ENCODE measurements around the gene ST6GALNAC4.
A peak's percentile ranks its signal among the peaks of the same experiment; 100 is the strongest.

The ST6GALNAC4 gene

GRCh38 chr9:127904561-127905003 lies 12.3 kb downstream of the ST6GALNAC4 start:
- no peak for DNase-seq (ENCODE audit: extremely low spot score)
- TF ChIP-seq CTCF (IDR thresholded peaks at IDR 0.05; ENCODE audit: control extremely low read depth, extremely low read depth, low read depth, missing control alignments) = no peak
- ChIA-PET CTCF (interaction anchor here (1.0 to 1.6 kb wide), 4 partner anchors 14 to 170 kb away, joined by 3 to 5 read pairs (median 4); partner anchors contain the start of genes CDK9 and TOR2A), POLR2A (interaction anchor here (0.6 to 0.7 kb wide), 2 partner anchors 13 to 102 kb away, joined by 3 to 5 read pairs; partner anchors contain the start of genes FPGS and ST6GALNAC4)

DNA sequence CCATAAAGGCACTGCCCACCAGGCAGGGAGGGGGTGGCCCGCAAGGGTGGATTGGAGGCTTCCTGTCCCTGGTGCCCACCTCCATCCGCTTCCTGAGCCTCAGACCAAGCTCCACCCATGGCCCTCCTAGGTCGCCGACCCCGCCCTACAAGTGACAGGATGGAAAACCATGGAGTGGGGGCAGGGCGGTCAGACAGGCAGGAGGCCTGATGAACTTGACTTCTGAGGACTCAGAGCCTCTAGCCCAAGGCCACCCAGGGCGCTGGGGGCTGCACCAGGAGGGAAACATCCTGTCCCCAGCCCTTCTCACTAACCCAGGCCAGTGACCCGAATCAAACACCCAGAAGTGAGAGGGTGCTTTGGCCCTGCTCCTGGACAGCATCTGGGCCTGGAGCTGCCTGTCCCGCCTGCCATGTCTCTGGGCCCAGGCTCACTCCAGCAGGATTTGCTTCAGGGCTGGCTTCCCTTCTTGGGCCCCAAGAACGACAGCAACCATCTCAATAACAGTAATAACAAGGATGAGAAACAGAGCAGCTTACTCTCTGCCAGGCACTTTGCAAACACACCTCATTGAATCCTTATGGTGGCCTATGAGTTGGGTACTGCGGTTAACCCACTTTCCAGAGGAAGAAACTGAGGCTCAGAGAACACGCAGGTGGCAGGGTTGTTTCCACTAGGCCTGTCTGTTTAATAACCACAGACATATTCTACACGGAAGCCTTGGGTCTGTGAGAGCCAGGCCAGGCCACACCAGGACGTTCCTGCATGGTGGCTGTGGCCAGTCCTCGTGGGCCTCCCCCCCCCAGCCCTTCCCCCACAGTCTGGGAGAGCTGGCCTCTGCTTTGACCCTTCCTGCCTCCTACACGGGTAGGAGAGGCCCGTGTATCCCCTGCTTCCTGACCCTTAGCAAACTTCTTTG lies 13.0 kb downstream of the ST6GALNAC4 start:
- ChIA-PET POLR2A (interaction anchor here (0.6 to 0.7 kb wide), 3 partner anchors 12 to 101 kb away, joined by 3 to 5 read pairs (median 4); partner anchors contain the start of genes FPGS and ST6GALNAC4), CTCF (interaction anchor here (1.0 to 1.6 kb wide), 3 partner anchors 15 to 169 kb away, joined by 3 to 5 read pairs (median 3); partner anchors contain the start of genes CDK9 and TOR2A)
- TF ChIP-seq CTCF (IDR thresholded peaks at IDR 0.05; ENCODE audit: control extremely low read depth, extremely low read depth, low read depth, missing control alignments) = no peak
- DNase-seq (ENCODE audit: extremely low spot score) = peak; percentile 69

DNA sequence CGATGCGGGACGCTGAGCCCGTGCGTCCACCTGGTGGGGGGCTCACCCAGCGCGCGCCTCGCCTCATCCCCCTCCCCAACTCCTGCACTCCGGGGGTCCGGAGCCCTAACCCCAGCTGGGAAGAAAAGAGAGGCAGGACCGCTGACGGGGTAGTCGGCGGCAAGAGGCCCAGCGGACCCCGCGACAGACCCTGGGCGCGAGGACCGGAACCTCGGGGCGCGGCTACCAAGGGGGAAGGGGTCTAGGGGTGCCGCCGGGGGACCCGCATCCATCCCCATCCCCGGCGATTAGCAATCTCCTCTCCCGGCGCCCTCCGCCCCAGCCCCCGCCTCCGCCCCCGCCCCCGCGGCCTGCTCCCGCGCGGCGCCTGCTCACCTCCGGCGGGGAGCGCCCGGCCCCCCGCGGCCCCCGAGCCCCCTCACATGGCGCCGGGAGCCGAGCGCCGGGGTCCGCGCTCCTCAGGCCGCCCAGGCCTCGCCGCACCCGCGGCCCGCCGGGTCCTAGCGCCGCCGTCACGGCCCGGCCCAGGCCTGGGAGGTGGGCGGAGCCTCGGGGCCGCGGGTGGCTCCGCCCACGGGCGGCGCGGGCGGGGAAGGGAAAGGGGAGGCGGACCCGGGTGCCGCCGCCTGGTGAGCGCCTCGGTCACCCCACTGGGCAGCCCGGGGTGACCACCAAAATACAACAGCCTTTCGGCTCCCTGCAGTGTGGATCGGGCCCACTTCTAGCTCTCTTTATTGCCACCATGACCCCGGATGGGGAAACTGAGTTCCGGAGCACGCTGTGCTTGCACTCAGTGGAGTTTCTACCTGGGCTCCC lies 17.5 kb downstream of the ST6GALNAC4 start, which contains the start of gene ST6GALNAC6:
TSS of gene ST6GALNAC6 (minus strand) at position 476 of the 816 bp plus-strand sequence. CDS start 1,622 bp downstream, outside the sequence.
- no peak for TF ChIP-seq CTCF (IDR thresholded peaks at IDR 0.05; ENCODE audit: control extremely low read depth, extremely low read depth, low read depth, missing control alignments)
- ChIA-PET CTCF (interaction anchor here (0.6 to 2.6 kb wide), 6 partner anchors 10 to 165 kb away, joined by 3 to 14 read pairs (median 6); partner anchors contain the start of genes ST6GALNAC4 and TOR2A), POLR2A (interaction anchor here (0.5 kb wide), 1 partner anchor 739 kb away, joined by 3 read pairs; no protein-coding TSS in a partner anchor)
- DNase-seq (ENCODE audit: extremely low spot score) = peak; percentile 93

- ChIA-PET CTCF (interaction anchor here (1.3 to 2.6 kb wide), 4 partner anchors 9 to 164 kb away, joined by 3 to 14 read pairs (median 6); partner anchors contain the start of gene TOR2A), POLR2A (interaction anchor here (0.5 kb wide), 1 partner anchor 740 kb away, joined by 3 read pairs; no protein-coding TSS in a partner anchor)
- no peak for TF ChIP-seq CTCF (IDR thresholded peaks at IDR 0.05; ENCODE audit: control extremely low read depth, extremely low read depth, low read depth, missing control alignments)
- DNase-seq (ENCODE audit: extremely low spot score) = peak; percentile 50
These were observed 18.3 kb downstream of the ST6GALNAC4 start for GRCh38 chr9:127898433-127899127.

- ChIA-PET POLR2A (no interaction called here), CTCF (interaction anchor here (0.7 to 1.2 kb wide), 3 partner anchors 12 to 162 kb away, joined by 3 to 4 read pairs (median 3); partner anchors contain the start of gene TOR2A)
- no peak for TF ChIP-seq CTCF (IDR thresholded peaks at IDR 0.05; ENCODE audit: control extremely low read depth, extremely low read depth, low read depth, missing control alignments)
- DNase-seq (ENCODE audit: extremely low spot score) = peak; percentile 78
These were observed 19.6 kb downstream of the ST6GALNAC4 start for GRCh38 chr9:127897193-127897692.

Data from GM10248 (cell line).